Measurements from ENCODE around the gene RAB5B.

- TF ChIP-seq, protein P1, sequence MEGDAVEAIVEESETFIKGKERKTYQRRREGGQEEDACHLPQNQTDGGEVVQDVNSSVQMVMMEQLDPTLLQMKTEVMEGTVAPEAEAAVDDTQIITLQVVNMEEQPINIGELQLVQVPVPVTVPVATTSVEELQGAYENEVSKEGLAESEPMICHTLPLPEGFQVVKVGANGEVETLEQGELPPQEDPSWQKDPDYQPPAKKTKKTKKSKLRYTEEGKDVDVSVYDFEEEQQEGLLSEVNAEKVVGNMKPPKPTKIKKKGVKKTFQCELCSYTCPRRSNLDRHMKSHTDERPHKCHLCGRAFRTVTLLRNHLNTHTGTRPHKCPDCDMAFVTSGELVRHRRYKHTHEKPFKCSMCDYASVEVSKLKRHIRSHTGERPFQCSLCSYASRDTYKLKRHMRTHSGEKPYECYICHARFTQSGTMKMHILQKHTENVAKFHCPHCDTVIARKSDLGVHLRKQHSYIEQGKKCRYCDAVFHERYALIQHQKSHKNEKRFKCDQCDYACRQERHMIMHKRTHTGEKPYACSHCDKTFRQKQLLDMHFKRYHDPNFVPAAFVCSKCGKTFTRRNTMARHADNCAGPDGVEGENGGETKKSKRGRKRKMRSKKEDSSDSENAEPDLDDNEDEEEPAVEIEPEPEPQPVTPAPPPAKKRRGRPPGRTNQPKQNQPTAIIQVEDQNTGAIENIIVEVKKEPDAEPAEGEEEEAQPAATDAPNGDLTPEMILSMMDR (IDR thresholded peaks at IDR 0.05 in 4 of 5, conservative IDR thresholded peaks at IDR 0.05 in 1 of 5): no peak
- TF ChIP-seq POLR2A (IDR thresholded peaks at IDR 0.05): no peak
These were observed 19.5 kb downstream of the RAB5B start for GRCh38 chr12:55993230-55993853.
